OCI-LY3 (cell line): ENCODE data around the gene TCAF1.

Experiments used
- EZH2phosphoT487 ChIP-seq: fragments of 200-600 bp; shearing (Covaris generic); IDR thresholded peaks from 2 replicates; pipeline ENCODE4 v1.6.1; 2018; ENCODE audit warnings: antibody characterized with exemption, mixed run types, low read depth
- TF ChIP-seq, protein P1 (sequence below): fragments of 200-600, 300-600 bp; sonication (generic); IDR thresholded peaks from 2 replicates; pipeline ENCODE4 v1.5.1; 2014; ENCODE audit warnings: antibody characterized with exemption, low read length, low read depth

DNA sequence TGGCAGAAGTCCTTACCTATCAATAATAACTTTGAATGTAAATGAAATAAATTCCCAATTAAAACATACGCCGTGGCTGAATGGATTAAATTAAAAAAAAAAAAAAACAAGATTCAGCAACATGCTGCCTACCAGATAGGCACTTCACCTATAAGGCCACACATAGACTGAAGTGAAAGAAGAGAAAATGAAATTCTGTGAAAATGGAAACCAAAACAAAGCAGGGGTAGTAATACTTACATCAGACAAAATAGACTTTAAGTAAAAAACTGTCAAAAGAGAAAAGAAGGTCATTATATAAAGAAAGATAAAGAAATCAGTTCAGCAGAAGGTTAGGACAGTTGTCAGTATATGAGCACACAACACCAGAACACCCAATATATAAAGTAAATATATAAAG, 55.3 kb downstream of the TCAF1 start:
- TF ChIP-seq, protein P1, sequence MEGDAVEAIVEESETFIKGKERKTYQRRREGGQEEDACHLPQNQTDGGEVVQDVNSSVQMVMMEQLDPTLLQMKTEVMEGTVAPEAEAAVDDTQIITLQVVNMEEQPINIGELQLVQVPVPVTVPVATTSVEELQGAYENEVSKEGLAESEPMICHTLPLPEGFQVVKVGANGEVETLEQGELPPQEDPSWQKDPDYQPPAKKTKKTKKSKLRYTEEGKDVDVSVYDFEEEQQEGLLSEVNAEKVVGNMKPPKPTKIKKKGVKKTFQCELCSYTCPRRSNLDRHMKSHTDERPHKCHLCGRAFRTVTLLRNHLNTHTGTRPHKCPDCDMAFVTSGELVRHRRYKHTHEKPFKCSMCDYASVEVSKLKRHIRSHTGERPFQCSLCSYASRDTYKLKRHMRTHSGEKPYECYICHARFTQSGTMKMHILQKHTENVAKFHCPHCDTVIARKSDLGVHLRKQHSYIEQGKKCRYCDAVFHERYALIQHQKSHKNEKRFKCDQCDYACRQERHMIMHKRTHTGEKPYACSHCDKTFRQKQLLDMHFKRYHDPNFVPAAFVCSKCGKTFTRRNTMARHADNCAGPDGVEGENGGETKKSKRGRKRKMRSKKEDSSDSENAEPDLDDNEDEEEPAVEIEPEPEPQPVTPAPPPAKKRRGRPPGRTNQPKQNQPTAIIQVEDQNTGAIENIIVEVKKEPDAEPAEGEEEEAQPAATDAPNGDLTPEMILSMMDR: no peak
- TF ChIP-seq EZH2phosphoT487: no peak
